SKM-1 (cell line): ENCODE results near the gene ARHGEF1.
A peak's percentile ranks its signal among the peaks of the same experiment; 100 is the strongest.
"Not testable (repeated sequence)": the region's sequence is repeated elsewhere in the genome, so short reads cannot be mapped to it uniquely, and the experiment has no call there.

ENCODE experiments used
- DNase-seq: peaks from one replicate; lab custom pipeline; 2025; ENCODE audit not compliant: unreplicated experiment; lab: John Stamatoyannopoulos, UW

Gene ARHGEF1

DNA sequence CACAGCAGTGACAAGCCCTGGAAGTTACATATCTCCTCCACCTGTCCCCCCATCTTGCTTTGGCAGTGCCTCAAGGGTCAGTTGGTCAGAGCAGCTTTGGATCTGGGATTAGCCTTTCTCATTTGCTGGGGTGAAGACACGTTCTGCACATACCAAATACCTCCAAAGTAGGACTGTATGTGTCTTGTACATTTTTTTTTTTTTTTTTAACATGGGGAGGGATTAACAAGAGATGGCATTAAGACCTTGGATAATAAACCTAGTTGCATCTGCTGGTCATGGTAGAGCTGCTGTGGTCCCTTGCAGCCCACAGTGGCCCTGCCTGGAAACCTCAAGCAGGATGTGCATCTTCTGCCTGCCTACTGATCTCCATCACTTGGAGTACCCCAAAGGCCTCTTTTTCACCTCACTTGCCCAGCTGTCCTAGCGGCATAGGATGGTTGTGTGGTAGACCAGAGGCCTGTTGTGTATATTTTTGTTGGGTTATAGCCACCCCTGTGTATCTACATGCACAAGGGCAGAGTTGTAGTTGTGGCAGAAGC lies 20.5 kb upstream of the ARHGEF1 start:
- DNase-seq = no peak

DNA sequence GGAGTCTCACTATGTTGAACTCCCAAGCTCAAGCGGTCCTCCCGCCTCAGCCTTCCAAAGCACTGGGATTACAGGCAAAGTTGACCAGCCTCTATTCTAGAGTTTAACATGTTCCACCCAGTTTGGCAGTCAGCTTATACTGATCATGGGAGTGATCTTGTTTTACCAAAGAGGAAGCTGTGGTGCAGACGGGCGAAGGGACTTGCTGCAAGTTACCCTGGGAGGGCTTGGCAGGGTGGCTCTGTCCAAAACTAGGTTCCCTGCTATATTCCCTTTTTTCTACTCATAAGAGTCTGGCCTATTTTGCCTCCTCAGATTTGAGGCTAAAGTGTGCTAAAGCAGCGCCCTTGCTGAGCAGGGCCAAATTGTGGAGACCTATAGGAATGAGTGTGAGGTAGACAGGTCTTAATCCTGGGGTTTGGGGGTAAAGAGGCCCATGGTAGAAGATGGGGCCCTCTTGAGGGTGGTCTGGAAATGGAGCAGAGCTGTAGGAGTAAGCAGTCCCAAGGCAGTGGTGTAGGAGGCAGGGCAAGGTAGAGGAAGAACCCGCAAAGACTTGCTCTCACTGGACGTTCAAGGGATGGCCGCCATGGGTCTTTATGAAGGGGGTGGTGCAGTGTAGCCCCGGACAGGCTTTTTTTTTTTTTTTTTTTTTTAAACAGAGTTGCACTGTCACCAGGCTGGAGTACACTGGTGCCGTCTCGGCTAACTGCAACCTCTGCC lies 19.6 kb upstream of the ARHGEF1 start:
- DNase-seq = no peak

DNA sequence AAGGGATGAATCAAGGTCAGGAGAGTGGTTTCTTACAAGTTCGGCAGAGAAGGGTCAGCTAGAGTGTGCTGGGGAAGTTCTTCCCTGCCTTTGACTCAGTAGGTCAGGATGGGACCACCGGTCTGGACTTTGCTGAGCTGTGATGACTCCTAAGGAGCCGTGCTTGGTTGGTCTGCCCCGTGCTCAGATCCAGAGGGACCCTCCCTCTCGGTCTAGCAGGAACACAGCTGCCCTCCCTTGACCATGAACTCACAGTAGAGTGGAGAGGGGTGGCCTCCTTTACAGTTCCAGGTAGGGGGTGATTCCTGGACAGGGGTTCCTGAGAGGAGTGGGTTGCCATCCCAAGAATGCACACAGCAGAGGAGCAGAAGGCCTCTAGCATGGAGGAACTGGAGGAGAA lies 18.6 kb upstream of the ARHGEF1 start:
- no peak for DNase-seq

DNA sequence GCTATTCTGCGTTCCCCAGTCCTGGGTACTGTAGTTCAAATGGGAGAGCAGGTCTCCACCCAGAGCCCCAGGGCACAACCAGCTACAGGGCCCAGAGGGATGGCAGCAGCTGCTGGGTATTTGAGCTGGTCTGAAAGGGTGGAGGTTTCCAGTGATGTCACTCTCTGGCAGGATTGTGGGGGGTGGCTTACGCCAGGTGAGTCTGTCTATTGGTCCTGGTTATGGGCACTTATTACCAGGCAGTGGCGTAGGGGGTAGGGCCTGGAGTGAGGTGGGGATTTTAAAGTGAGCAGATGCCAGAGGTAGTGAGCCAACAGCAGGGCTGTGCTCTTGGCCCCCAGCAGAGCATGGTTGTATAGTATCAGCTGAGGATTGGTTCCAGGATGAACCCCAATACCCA lies 16.7 kb upstream of the ARHGEF1 start:
- DNase-seq = no peak

DNA sequence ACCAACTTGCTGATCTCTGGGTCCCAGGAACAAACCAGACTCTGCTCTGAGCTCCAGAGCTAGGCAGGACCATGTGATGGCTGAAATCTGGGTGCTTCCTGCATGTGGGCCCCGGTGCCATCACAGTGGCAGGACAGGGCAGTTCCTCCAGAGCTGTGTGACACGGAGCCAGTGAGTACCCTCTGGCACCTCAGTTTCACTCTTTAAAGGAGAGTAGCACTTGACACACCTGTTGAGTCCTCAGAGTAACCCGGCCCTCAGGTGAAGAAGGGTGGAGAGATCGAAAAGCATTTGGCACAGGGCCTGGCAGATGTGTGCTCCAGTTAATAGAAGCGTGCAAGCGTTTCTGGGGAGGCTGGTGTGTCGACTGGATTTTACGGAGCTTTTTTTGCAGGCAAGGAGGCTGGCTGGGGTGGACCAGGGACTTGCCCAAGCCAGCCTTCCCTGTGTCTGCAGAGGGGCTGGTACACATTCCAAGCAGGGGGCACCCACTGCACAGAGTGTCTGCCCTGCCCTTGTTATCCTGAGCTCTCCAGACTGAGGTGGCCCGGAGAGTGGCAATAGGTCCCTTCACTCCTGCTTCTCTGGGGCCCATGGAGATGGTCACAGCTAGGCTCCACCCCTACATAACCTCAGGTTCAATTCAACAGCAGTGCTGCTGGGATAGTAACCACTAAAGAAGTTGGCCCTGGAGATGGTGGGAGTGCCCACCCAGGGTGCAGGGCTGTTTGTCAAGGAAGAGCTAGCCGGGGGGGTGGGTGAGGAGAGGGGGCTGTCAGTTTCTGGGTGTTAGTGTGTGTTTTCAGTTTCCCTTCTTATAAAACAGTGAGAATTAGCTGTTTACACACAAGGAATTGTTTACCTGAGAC lies 14.6 kb upstream of the ARHGEF1 start:
- DNase-seq = no peak

DNA sequence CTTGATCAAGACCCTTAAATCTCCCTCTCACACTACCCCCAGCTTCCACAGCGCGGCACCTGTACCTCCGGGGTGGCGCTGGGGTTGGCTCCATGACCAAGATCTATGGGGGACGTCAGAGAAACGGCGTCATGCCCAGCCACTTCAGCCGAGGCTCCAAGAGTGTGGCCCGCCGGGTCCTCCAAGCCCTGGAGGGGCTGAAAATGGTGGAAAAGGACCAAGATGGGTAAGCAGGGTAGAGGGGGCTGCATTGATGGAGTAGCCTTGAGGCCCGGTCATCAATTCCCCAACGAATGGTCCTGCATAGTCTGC lies 14.0 kb upstream of the ARHGEF1 start:
- DNase-seq = no peak

DNA sequence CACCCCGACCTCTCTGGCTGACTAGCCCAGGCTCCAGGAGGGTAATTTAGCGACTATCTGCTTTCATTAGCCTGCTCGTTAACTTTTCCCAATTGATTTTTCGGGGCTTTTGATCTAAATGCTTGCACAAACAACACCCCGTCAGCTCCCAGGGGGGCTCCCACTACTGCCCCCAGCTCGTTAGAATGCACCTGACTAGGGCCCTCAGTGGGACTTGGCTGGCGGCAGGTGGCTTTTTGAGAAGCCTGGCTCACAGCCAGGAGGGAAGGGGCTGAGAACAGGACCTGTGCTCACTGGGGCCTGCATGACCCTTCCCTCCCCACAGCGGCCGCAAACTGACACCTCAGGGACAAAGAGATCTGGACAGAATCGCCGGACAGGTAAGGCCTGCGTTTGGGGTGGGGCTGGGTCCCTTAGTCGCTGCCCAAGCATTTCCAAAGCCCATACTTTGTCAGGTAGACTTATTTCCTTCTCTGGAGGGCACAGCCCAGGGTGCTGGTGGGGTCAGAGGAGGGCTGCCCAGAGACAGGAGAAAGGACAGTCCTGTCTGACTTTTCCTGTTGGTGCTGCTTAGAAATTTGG lies 13.5 kb upstream of the ARHGEF1 start:
- no peak for DNase-seq

DNA sequence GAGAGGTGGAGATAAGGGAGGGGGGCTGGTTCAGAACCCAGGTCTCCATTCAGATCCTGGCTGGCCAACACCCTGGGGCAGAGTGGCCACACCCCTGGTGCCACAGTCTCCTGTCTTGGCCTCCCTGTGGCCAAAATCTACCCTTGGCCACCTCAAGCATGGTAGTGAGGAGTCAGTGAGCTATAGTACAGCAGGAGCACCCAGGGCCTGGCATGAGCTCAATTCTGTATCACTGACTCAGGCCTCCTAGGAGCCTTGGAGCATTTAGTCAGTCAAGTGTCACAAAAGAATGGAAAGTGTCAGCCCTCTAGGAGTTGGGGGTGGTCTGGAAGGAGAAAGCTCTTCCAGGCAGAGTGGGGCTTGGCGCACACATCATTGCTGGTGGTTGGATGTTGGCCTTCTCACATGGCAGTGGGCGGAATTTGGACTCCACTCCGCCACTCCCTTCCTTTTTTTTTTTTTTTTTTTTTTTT lies 12.5 kb upstream of the ARHGEF1 start:
- no peak for DNase-seq

DNA sequence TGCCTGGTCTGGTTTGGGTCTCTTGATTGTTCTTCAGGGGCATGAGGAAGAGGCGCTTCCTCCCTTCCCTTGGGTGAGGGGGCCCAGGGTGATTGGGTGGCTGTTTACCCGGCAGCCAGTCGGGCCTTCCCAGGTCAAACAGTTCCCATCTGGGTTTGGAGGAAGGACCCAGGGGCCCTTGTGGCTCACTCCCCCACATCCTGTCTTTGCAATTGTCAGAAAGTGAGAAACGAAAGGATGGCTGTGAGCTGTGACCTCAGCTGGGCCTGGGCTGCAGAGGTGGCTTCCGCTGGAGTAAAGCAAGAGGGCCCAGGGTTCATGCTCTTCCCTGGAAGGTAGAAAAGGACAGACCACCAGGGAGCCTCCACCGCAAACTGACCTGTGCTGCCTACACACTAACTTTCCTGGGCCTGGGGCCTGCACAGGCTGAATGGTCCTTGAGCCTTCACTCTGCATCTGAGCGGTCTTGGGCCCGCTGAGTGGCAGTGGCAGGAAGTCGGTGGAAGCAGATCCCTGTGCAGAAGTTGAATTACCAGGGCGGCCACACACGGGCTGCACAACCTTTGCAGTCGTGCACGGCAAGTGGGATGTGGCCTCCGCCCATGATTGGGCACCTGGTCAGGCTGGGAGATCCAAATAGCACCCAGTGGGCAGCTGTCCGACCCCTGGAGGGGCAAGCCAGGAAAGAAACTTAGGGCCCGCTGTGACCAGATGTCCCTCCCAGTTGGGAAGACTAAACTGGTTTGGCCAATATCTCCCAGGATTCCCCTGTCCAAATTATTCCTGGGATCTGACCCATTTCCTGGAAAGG lies 11.2 kb upstream of the ARHGEF1 start:
- DNase-seq = peak; percentile 15

DNA sequence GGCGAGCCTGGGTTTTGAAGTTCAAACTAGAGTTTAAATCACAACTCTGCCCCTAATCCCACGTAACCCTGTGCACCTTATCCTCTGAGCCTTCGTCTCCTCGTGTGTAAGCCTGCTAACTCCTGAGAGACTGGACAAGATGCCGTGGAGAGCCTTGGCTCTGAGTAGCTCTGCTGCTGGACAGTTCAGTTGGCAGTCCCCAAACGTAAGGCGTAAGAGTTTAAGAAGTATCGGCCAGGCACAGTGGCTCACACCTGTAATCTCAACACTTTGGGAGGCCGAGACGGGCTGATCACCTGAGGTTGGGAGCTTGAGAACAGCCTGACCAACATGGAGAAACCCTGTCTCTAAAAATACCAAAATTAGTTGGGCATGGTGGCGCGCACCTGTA lies 10.6 kb upstream of the ARHGEF1 start:
- DNase-seq = no peak

DNA sequence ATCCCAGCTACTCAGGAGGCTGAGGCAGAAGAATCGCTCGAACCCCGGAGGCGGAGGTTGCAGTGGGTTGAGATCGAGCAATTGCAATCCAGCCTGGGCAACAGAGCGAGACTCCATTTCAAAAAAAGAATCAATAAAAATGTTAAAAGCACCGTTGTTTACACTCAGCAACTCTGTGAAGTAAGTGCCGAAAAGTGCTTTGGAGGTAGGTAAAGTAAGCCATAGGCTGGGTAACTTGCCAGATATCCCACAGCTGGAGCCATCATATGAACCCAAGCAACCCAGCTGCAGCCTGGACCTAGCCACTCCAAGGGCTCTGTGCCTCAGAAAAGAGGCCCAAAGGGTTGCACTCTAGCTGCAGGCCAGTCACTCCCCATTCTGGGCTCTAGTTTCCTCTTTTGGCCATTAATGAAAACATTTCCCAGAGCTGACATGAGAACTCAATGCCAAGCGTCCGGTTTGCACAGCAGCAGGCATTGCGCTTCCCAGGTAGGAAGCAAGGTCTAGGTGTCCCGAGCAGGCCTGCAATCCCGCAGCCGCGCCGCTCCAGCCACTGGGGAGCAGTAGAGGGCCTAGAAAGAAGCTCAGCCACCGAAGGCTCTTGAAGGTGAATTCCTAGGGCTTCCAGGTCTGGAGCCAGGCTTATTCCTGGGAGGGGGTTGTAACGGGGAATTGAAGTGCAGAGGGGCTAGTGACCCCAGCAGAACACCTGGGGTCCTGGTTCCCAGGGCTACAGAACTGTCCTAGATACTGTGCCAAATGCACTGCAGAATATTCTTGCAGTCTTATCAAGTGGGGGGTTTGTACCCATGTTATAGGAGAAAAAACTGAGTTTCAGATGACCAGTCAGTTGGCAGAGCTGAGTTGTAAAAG lies 10.0 kb upstream of the ARHGEF1 start:
- DNase-seq = no peak

DNA sequence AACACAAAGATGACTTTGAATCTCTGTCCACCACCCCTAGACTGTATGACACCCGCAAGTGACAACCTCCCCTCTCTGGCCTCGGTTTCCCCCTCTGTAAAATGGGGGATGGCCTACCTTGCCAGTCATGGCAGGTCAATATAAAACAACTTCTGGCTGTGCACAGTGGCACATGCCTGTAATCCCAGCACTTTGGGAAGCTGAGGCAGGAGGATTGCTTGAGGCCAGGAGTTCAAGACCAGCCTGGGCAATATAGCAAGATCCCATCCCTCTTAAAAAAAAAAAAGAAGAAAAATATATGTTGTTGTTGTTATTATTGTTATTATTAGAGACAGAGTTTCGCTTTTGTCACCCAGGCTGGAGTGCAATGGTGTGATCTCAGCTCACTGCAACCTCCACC lies 7.0 kb upstream of the ARHGEF1 start:
- DNase-seq = not testable (repeated sequence)

DNA sequence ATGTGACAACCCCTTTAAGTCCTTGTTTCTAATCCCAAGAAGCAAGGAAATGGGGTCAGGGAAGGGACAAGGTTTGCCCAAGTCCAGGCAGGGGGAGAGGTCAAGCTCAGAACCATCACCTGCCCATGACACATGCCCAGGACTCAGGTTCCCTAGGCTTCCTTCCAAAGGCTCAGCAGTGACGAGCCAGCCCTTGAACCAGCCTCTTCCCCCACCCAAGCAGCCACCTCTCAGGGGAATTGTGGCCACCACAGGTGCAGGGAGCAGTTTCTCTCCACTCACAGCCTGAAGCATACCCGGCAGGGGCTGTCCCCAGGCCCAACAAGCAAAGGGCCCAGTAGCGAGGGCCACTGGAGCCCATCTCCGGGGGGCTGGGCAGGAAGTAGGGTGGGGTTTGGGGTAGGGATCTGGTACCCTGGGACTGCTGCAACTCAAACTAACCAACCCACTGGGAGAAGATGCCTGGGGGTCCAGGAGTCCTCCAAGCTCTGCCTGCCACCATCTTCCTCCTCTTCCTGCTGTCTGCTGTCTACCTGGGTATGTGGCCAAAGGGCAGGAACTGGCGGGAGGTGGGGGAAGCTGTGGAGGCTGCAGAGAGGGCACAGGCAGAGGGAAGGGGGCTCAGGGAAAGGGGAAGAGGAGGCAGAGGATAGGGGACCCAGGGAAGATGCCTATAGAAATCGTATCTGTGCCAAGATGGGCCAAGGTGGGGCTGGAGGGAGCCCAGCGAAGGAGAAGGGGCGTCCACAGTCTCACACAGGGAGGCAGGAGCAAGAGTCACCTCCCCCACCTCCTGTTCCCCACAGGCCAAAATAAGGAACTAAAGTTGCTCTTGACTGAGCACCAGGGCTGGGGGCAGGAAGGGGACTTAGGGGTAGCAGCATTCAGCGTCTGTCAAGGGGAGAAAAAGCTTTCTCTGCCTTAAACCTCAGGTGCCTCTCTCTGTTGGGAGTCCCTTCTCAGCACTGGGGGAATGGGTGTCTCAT lies 5.8 kb upstream of the ARHGEF1 start, which contains the start of gene CD79A:
Gene CD79A (plus strand): TSS at position 433 of the 986 bp plus-strand sequence. CDS start 26 bp downstream, at position 459.
- DNase-seq = peak; percentile 60

DNA sequence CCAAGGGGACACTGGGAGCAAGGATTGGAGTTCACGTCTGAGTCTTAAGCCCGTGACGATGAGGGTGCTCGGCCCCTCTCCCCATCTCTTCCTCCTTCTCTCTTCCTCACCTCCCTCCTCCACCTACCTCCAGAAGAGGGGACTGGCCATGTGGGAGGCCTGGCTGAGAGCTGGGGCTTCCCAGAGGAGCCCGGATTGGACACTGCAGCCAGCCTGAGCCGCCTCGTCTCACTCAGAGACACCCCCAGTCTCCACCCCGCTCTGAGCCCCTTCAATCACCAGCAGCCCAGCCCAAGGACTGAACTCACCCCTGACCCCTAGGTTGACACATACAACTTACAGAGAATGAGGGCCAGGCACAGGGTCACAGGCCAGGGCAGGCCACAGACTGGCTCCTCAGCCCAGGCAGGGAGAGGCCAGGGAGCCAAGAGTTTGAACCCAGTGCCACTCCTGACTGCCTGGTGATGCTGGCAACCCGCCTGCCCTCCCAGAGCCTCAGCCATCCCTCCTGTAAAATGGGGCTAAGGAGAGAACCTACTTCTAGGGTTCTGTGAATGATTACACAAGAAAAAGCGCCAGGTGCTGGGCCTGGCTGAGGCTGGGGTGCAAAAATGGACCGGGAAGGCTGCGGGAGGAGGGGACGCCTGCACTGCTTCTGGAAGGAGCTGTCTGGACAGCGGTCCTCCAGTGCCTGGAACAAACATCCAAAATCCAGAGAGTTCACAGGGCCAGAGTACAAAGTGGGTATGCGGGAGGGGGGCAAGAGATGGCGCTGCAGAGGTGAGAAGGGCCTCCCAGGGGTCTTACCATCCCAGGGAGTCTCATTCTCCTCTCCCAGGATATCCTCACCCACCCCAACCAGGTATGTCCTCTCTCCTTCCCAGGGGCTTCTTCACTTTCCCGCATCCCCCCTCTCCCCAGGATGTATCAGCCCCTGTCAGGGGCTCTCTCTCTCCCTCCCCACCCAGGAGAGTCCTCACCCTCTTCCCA lies 4.8 kb upstream of the ARHGEF1 start:
- no peak for DNase-seq

DNA sequence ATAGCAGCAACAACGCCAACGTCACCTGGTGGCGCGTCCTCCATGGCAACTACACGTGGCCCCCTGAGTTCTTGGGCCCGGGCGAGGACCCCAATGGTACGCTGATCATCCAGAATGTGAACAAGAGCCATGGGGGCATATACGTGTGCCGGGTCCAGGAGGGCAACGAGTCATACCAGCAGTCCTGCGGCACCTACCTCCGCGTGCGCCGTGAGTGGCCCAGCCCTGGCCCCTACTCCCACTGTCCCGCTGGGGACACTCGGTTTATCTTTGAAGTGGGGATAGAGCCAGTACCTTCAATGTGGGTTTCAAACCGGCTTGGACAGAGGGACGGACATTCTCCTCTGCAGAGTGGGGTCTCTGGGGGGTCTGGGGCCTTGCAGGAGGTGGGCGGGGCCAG lies 3.9 kb upstream of the ARHGEF1 start:
- no peak for DNase-seq

DNA sequence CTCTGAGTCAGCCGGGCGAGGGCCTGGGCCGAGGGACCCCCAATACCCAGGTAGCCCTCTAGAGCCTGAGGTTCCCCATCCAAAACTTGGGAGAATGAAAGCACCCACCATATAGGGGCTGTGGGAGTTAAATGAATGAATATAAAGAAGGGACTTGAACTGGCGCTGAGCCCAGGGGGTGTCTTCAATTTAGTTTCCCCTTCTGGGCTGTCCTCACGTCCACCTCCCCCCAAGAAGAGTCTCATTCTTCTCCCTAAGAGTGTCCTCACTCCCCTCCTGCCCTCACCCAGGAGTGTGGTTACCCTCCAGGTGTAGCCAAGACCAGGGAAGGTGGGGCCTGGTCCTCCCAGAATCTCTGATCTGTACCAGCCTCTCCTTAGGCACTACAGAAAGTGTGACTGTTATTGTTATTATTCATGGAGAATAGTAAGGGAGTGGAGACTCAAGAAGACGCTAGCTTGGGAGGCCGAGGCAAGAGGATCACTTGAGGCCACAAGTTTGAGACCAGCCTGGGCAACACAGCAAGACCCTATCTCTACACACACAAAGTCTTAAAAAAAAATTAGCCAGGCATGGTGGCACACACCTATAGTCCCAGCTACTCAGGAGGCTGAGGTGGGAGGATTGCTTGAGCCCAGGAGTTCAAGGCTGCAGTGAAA lies 3.2 kb upstream of the ARHGEF1 start:
- DNase-seq = no peak

DNA sequence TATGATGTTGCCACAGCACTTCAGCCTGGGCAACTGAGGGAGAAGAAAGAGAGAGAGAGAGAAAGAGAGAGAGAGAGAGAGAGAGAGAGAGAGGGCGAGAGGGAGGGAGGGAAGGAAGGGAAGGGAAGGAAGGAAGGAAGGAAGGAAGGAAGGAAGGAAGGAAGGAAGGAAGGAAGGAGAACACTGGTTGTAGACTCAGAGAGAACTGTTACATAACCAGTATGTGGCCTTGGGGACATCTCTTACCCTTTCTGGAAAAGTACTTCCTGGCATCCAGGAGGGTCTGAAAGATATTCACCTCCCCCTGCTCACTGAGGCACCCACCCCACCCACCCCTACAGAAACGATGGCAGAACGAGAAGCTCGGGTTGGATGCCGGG lies 2.7 kb upstream of the ARHGEF1 start:
- no peak for DNase-seq
